Measurements from ENCODE around the gene BID. TPM values are rescaled to one million over a fixed set of nuclear protein-coding genes. Genes with fewer than 3 reads are reported as not detected.

BID gene
- total RNA-seq, 1 experiment from 2014 or later, result 44.4 TPM

- Histone ChIP-seq H3K79me2 (ENCODE audit: low read depth) (no peaks in the 10 kb centered on the region), H3K4me1 (replicated peaks; ENCODE audit: insufficient read depth) (no peaks in the 10 kb centered on the region), H3K36me3 (ENCODE audit: low read depth) (no peaks in the 10 kb centered on the region), H3K4me2 (no peak overlapping the region), H3K4me3 (no peak overlapping the region), H3K27me3 (ENCODE audit: insufficient read depth, low read depth) (no peaks in the 10 kb centered on the region), H2AFZ (no peak overlapping the region), H3F3A (ENCODE audit: insufficient read depth, low read depth) (no peaks in the 10 kb centered on the region), H4K20me1 (ENCODE audit: insufficient read depth) (no peaks in the 10 kb centered on the region), H3K9me3 (ENCODE audit: insufficient read depth, low read depth) (no peaks in the 10 kb centered on the region), H3K9me2 (ENCODE audit: insufficient read depth) (no peaks in the 10 kb centered on the region), H3K27ac (no peak overlapping the region)
- no peak for DNase-seq
- TF ChIP-seq EZH2 (IDR thresholded peaks at IDR 0.05; ENCODE audit: low read depth) (no peak), CTCF (conservative IDR thresholded peaks at IDR 0.05) (no peak)
- ChIA-PET POLR2A (ENCODE audit: unreplicated experiment) (no interaction called here), CTCF (no interaction called here)
- intact Hi-C loops (cut with micrococcal nuclease; ENCODE audit: unreplicated experiment), result no loop called here
- BruUV-seq (replicated peaks), result no TSS peak
Measured at GRCh38 chr22:17695986-17696385, 78.3 kb downstream of the BID start.

GRCh38 chr22:17694752-17695151, 79.5 kb downstream of the BID start:
- no peaks in the 10 kb centered on the region for H3K36me3 ChIP-seq (ENCODE audit: low read depth)

GRCh38 chr22:17694193-17694592, 80.1 kb downstream of the BID start:
- POLR2A ChIA-PET (ENCODE audit: unreplicated experiment), result no interaction called here
- H3K4me3 ChIP-seq, result no peak overlapping the region
- H3K9me3 ChIP-seq (ENCODE audit: insufficient read depth, low read depth), result no peaks in the 10 kb centered on the region
- H3K27ac ChIP-seq, result no peak overlapping the region
- CTCF ChIA-PET, result no interaction called here
- H3F3A ChIP-seq (ENCODE audit: insufficient read depth, low read depth), result no peaks in the 10 kb centered on the region
- no peak for DNase-seq
- H3K36me3 ChIP-seq (ENCODE audit: low read depth), result no peaks in the 10 kb centered on the region
- H4K20me1 ChIP-seq (ENCODE audit: insufficient read depth), result no peaks in the 10 kb centered on the region
- no peaks in the 10 kb centered on the region for H3K27me3 ChIP-seq (ENCODE audit: insufficient read depth, low read depth)
- no TSS peak for BruUV-seq (replicated peaks)
- no peaks in the 10 kb centered on the region for H3K4me1 ChIP-seq (replicated peaks; ENCODE audit: insufficient read depth)
- H2AFZ ChIP-seq, result no peak overlapping the region
- H3K4me2 ChIP-seq, result no peak overlapping the region
- intact Hi-C loops (cut with micrococcal nuclease; ENCODE audit: unreplicated experiment), result no loop called here
- no peaks in the 10 kb centered on the region for H3K9me2 ChIP-seq (ENCODE audit: insufficient read depth)
- no peaks in the 10 kb centered on the region for H3K79me2 ChIP-seq (ENCODE audit: low read depth)
- TF ChIP-seq EZH2 (IDR thresholded peaks at IDR 0.05; ENCODE audit: low read depth), result no peak
- TF ChIP-seq CTCF (conservative IDR thresholded peaks at IDR 0.05), result no peak

More at GRCh38 chr22:17694752-17695151, 79.5 kb downstream of the BID start:
- POLR2A ChIA-PET (ENCODE audit: unreplicated experiment), result no interaction called here
- H3K79me2 ChIP-seq (ENCODE audit: low read depth), result no peaks in the 10 kb centered on the region
- no peak overlapping the region for H2AFZ ChIP-seq
- DNase-seq, result no peak
- CTCF ChIA-PET, result no interaction called here
- H3K9me2 ChIP-seq (ENCODE audit: insufficient read depth), result no peaks in the 10 kb centered on the region
- intact Hi-C loops (cut with micrococcal nuclease; ENCODE audit: unreplicated experiment), result no loop called here
- no peaks in the 10 kb centered on the region for H3K9me3 ChIP-seq (ENCODE audit: insufficient read depth, low read depth)
- H3K27me3 ChIP-seq (ENCODE audit: insufficient read depth, low read depth), result no peaks in the 10 kb centered on the region
- H3K4me2 ChIP-seq, result no peak overlapping the region
- BruUV-seq (replicated peaks), result no TSS peak
- no peak overlapping the region for H3K27ac ChIP-seq
- TF ChIP-seq EZH2 (IDR thresholded peaks at IDR 0.05; ENCODE audit: low read depth) (no peak), CTCF (conservative IDR thresholded peaks at IDR 0.05) (no peak)
- no peaks in the 10 kb centered on the region for H4K20me1 ChIP-seq (ENCODE audit: insufficient read depth)
- no peak overlapping the region for H3K4me3 ChIP-seq
- no peaks in the 10 kb centered on the region for H3K4me1 ChIP-seq (replicated peaks; ENCODE audit: insufficient read depth)
- H3F3A ChIP-seq (ENCODE audit: insufficient read depth, low read depth), result no peaks in the 10 kb centered on the region

Data from PC-9 (cell line).